K562 (cell line): ENCODE data around the gene SLC29A2. TPM values are rescaled to one million over a fixed set of nuclear protein-coding genes. Genes with fewer than 3 reads are reported as not detected.

Experiments
- EGR1 ChIP-seq: fragments of 450-650 bp; conservative IDR thresholded peaks from 2 replicates; pipeline ENCODE4 v1.6.1; 2017; ENCODE audit warnings: mild to moderate bottlenecking
- ELF1 ChIP-seq: fragments of 200-800 bp; sonication (Bioruptor generic); IDR thresholded peaks from 2 replicates; pipeline ENCODE4 v1.6.1; 2016; ENCODE audit warnings: missing genetic modification characterization, missing compliant biosample characterization
- HMBOX1 ChIP-seq: sonication (generic); IDR thresholded peaks from 2 replicates; pipeline ENCODE4 v1.6.1; 2016
- PBX2 ChIP-seq, 2 experiments: IDR thresholded peaks in 1 of 2; conservative IDR thresholded peaks in 1 of 2; 2 replicates each; pipeline ENCODE4 v1.6.1; 2016; ENCODE audit warnings: low read depth in 2 of 2, mild to moderate bottlenecking in 1 of 2, missing compliant biosample characterization in 1 of 2, missing genetic modification characterization in 1 of 2, moderate library complexity in 1 of 2
- TFE3 ChIP-seq: fragments of 450-650 bp; formaldehyde crosslinking; IDR thresholded peaks from 2 replicates; pipeline ENCODE4 v1.4.0; 2020; ENCODE audit warnings: mild to moderate bottlenecking, mixed read lengths
- ZBTB34 ChIP-seq: fragments of 250-450 bp; sonication (Bioruptor Pico); IDR thresholded peaks from 2 replicates; pipeline ENCODE4 v1.8.0; 2021; ENCODE audit warnings: mild to moderate bottlenecking, moderate library complexity
- ZBTB49 ChIP-seq: sonication (generic); formaldehyde crosslinking; IDR thresholded peaks from 2 replicates; pipeline ENCODE4 v1.8.0; 2022; ENCODE audit warnings: missing genetic modification reagents, mild to moderate bottlenecking, borderline replicate concordance
- ZNF134 ChIP-seq: fragments of 250-450 bp; sonication (Bioruptor Pico); conservative IDR thresholded peaks from 2 replicates; pipeline ENCODE4 v1.4.0; 2020
- ZNF165 ChIP-seq: fragments of 250-450 bp; sonication (Bioruptor Pico); IDR thresholded peaks from 2 replicates; pipeline ENCODE4 v1.4.0; 2020; ENCODE audit warnings: borderline replicate concordance
- ZNF174 ChIP-seq: fragments of 250-450 bp; sonication (Bioruptor Pico); IDR thresholded peaks from 2 replicates; pipeline ENCODE4 v1.4.0; 2020; ENCODE audit warnings: mild to moderate bottlenecking
- ZNF263 ChIP-seq: sonication (generic); formaldehyde crosslinking; IDR thresholded peaks from 2 replicates; pipeline ENCODE4 v1.8.0; 2022; ENCODE audit warnings: mild to moderate bottlenecking, missing genetic modification reagents, borderline replicate concordance
- ZNF384 ChIP-seq: IDR thresholded peaks from 2 replicates; pipeline ENCODE4 v1.6.1; 2012; ENCODE audit warnings: low read depth, low read length, improper control_type of control experiment
- ZNF551 ChIP-seq: fragments of 250-450 bp; sonication (Bioruptor Pico); IDR thresholded peaks from 2 replicates; pipeline ENCODE4 v1.5.0; 2021; ENCODE audit warnings: mild to moderate bottlenecking, moderate library complexity
- polyA plus RNA-seq, 8 experiments: library from polyadenylated mRNA; depleted of rRNA in 4 of 8; stranded (reverse) in 5 of 8; unstranded in 3 of 8; fragments of >200 nt; fragmentation: Nextera tagmentation in 2 of 8; fragmentation: Illumina TruSeq in 1 of 8; extraction: Ambion mirVana in 2 of 8; extraction: Trizol in 1 of 8; gene quantifications; 2 replicates each; pipeline versions ENCODE4 v1.2.1 to v1.2.3, GENCODE V29; 2011 to 2014; ENCODE audit warnings: inconsistent platforms in 1 of 8, missing spikeins in 1 of 8
- total RNA-seq, 7 experiments: library from RNA; depleted of rRNA in 6 of 7; stranded (reverse); fragments of >200 nt in 6 of 7; fragmentation: Illumina TruSeq in 2 of 7; extraction: Trizol in 2 of 7; gene quantifications; 2 replicates each; pipeline versions ENCODE4 v1.2.1 to v1.2.3, GENCODE V29; 2011 to 2021; ENCODE audit warnings: low replicate concordance in 1 of 7

SLC29A2 gene
- total and polyA plus RNA-seq, 9 of the 15 experiments (the other 6 are each of a cell fraction or from before 2014, with no cell fraction given) = 2.4 to 48.6 (median 14.2) TPM

- TF ChIP-seq ZBTB49 (CRISPR knock-in tag) = no peak
- peak; percentile 66 for TF ChIP-seq HMBOX1
- no peak for TF ChIP-seq PBX2 (CRISPR knock-in tag; IDR thresholded peaks at IDR 0.05; ENCODE audit: low read depth)
- TF ChIP-seq PBX2 (tag; conservative IDR thresholded peaks at IDR 0.05; ENCODE audit: low read depth) = no peak
- 0 out of 2 replicates have a peak, but pooled peaks have one; percentile 7 for TF ChIP-seq ZNF384
- TF ChIP-seq ZNF263 = no peak
- peak; percentile 38 for TF ChIP-seq EGR1
- no peak for TF ChIP-seq ZNF134
- TF ChIP-seq ZNF551 (CRISPR knock-in tag) = no peak
- TF ChIP-seq ELF1 = no peak
- TF ChIP-seq TFE3 = no peak
- no peak for TF ChIP-seq ZBTB34 (CRISPR knock-in tag)
- TF ChIP-seq ZNF174 (CRISPR knock-in tag) = no peak
- TF ChIP-seq ZNF165 (CRISPR knock-in tag) = peak; percentile 30; the same call in 1 of the 2 replicates
These were observed 23.9 kb downstream of the SLC29A2 start, which contains the start of gene B4GAT1 (continued) for GRCh38 chr11:66347425-66348276.
